NCI-H460 (cell line): ENCODE data around the gene PRPF31. TPM values are rescaled to one million over a fixed set of nuclear protein-coding genes. Genes with fewer than 3 reads are reported as not detected.
"Not testable (repeated sequence)": the region's sequence is repeated elsewhere in the genome, so short reads cannot be mapped to it uniquely, and the experiment has no call there.

Source experiments
- DNase-seq: peaks from one replicate; pipeline ENCODE4 v3.0.0-alpha.2; 2016; ENCODE audit warnings: low read depth; ENCODE audit errors: extremely low read depth
- total RNA-seq: library from RNA; depleted of rRNA; stranded (reverse); fragments of >200 nt; shearing (Covaris generic); gene quantifications from 2 replicates; pipeline ENCODE4 v1.2.3, GENCODE V29; 2014

The PRPF31 gene
- total RNA-seq, 1 experiment from 2014 or later, result 28.5 TPM

DNA sequence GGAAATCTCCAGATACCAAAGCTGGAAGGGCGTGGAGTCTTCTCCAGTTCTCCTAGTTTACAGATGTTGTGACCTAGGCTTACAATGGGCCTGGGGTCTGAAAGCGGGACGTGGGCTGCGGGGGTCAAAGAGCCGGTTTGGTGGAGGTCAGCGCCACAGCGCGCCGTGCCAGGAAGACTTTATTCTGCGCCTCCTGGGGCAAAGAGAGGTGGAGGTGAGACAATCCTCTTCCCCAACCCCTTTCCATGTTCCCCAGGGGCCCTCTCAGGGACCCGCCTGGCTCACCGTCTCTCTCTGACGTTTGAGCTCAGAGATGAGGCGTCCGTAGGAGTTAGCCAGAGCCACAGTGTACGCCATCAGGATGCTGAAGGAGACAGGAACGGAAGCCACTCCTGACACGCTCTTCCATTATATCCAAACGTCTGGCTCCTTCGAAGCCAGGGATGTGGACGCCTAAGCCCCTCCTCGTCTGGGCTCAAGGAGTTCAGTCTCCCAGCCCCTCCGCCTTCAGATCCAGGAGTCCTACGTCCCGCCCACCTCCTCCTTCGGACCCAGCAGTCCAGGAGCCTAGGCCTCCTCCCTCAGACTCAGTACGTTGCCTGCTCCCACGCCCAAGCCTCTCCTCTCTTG is 44.7 kb downstream of the PRPF31 start:
- no peak for DNase-seq

DNA sequence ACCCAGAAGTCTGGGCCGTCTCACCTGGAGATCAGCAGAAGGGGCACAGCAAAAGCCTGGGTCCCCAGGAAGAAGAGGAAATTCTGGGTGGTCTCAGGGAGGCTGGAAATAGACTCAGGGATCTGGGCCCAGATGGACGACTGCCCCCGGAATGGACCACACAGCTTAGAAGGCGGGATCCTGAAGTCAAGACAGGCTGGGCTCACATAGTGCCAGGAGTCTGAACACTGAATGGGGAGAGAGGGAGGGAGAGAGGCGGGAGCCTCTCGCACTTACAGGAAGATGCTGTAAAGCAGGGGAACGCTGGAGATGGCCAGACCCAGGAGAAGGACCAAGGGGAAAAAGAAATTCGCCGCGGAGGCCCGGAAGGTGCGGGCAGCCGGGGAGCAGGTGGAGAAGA is 45.3 kb downstream of the PRPF31 start:
- no peak for DNase-seq

DNA sequence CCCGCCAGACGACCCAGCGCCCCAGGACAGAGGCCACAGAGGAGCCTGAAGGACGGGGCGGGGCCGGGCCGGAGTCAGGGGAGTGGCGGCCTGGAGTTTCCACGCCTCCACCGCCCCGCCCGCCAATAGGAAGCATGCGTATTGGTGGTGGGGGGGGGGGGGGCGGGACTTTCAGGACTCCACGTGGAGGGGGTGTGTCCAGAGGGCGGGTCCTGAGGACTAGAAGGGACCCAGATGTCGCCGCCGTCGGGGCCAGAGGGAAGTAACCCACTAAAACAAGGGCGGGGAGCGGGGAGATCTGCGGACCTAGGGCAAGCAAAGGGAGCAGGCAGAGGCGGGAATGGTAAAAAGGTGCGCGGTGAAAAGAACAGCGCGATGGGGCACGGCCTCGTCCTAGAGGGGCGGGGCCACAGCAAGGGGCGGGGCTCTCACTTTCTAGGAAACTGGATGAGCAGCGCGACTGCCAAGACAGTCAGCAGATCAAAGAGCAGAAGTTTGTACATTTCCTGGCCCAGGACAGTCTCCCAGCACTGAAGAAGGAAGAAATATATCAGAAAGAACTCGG is 46.8 kb downstream of the PRPF31 start:
- peak; percentile 65 for DNase-seq

DNA sequence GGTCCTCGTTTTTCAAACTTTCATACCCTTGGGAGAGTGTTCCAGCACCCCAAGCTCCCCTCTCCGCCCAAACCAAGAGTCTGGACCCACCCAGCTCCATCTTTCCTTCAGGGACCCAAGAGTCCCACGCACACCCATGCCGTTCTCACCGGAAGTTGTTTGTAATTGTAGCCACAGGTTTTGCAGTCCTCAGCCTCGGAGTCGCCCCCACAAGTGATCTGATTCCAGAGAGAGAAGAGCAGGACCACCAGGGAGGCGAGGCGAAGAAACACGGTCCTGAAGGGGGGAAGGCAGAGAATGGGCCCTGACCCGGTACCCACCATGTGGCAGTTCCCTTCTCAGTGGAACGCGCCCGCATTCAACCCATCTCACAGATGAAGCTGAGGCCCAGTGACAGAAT is 47.3 kb downstream of the PRPF31 start:
- DNase-seq, result no peak

DNA sequence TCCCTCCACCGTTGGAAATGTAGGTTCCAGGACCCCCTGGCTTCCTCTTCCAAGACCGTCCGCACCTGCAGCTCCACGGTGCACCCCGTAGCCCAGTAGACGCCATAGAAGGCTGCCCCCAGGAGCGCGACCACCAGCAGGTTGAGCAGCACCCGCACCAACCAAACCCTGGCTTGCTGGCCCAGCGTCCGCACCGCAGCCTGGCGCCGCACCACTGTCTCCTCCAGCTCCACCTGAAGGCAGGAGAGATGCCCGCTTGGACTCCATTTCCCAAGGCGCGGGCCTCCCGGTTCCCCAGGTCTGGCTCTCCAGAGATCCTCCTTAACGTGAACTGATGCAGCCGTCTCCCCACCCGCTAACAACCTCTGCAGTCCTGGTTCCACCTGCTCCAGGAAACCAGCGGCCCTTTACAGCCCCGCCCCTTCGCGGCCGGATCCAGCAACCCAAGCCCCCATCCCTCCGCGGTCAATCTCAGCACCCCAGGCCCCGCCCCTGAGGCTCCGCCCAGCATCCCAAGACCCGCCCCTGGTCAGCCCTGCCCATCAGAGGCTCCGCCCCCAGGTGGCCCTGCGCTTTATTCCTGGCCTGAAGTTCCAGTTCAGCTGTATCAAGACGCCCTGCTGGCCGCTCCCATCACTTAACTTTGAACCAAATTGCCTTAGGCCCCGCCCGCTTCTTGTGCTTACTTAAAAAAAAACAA is 49.0 kb downstream of the PRPF31 start:
- no peak for DNase-seq

DNA sequence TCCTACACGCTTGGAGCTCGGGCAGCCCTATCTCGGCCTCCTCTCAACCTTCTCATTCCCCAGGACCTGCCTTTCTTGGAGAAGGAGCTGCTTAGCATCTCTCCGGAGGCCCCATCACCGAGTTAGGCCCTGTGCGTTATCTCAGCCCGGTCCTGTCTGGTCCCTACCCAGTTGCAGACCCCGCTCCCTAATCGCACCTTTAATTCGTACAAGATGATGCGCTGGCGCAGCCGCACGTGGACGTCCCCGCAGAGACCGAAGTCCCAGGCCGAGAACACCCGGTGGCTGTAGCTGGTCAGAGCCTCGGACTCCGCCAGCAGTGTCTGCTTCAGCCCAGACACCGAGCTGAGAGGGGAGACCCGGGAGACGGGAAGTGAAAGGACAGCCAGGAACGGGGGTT is 49.7 kb downstream of the PRPF31 start:
- DNase-seq, result no peak

DNA sequence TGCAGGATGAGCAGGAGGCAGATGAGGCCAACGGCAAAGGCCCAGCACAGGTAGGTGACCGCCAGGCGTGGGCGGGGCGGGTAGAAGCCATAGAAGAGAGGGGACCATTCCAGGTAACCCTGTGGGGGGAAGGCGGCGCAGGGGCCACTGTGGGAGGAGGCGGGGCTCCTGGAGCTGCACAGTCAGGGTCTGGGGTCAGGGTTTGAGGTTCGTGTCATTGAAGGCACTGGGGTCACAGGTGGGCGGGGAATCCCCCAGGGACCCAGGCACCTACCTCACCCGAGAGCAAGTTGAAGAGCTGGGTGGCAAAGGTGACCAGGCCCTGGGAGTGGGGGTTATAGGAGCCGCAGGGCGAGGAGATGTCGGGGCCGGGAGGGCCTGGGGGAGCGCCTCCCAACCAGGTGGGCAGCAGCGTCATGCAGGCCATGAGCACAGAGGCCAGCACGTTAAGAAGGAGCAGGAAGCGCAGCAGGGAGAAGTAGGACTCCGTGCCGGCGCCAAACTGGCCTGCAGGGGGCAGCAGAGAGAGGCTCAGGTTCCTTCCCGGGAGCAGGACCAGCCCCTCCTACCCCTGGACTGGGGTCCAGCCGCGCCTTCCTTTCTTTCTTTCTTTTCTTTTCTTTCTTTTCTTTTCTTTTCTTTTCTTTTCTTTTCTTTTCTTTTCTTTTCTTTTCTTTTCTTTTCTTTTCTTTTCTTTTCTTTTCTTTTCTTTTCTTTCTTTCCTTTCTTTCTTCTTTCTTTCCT is 52.8 kb downstream of the PRPF31 start:
- peak; percentile 75 for DNase-seq

DNA sequence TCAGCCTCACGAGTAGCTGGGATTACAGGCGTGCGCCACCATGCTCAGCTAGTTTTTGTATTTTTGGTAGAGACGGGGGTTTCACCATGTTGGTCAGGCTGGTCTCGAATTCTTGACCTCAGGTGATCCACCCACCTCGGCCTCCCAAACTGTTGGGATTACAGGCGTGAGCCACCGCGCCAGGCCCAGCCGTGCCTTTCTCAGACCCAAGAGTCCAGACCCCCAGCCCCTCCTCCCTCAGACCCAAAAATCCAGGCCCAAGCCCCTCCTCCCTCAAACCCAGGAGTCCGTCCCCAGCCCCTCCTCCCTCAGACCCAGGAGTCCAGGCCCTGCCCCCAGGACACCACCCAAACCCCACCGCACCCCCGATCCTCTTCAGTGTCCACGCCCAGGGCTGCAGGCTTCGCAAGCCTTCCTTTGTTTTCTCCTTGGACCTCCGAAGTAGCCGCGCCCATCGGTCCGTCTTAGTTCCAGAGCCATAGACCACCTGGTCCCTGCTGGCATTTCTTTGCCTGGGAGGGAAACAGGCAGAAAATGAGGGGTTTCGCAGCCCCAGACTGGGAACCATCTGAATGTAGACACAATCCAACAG is 53.7 kb downstream of the PRPF31 start:
- DNase-seq, result no peak

DNA sequence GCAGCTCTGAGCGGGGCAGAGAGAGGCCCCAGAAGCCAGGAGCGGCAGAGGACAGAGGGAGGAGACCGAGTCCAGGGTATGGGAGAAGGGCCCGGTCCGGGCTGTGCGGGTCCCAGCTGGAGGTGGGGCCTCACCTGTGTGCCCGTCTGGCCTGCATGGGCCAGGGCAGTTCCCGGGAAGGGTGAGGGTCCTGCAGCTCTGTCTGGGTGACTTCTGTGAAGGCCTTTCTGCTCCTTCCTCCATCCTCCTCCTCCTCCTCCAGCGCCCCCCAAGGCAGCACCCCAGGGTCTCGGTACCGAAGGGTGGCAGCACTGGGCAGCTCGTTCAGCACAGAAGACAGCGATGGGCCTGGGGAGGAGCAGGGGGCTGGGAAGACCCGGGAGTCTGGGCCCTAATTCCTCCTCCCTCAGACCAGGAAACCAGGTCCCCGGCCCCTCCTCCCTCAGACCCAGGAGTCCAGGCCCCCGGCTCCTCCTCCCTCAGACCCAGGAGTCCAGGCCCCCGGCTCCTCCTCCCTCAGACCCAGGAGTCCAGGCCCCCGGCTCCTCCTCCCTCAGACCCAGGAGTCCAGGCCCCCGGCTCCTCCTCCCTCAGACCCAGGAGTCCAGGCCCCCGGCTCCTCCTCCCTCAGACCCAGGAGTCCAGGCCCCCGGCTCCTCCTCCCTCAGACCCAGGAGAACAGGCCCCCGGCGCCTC is 56.3 kb downstream of the PRPF31 start:
- not testable (repeated sequence) for DNase-seq

DNA sequence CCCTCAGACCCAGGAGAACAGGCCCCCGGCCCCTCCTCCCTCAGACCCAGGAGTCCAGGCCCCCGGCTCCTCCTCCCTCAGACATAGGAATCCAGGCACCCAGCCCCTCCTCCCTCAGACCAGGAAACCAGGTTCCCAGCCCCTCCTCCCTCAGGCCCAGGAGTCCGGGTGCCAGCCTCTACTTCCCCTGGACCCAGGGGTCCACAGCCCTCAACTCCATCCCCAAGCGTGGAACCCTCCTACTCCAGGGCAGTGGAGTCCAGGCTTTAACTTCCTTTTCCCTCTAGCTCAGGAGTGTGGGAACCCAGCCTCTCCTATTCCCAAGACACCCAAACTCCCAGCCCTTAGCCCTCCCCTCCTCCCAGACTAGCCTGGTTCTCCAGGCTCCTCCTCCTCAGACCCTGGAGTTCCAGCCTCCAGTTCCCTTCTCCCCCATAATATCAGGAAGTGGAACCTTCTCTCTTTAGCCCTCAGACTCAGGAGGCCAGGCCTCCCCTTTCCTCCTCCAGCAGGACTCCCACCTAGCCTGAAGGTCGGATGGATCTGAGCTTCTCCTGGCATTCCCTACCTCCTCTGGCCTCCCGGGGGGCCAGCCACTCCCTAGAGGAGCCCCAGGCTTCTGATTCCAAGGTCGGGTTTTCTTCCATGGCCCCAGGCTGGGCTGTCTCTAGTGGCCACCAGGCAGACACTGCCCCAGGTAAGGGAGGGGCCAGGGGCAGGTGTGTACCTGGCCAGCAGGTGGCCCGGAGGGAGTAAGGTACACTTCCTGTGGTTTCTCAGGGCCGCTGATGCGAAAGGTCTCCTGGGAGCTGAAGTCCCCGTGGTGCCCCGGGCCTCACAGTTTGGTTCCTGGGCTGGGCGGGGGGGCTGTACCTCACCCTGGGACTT is 57.2 kb downstream of the PRPF31 start, which contains the start of gene TMC4:
Gene TMC4 (minus strand): TSS at position 690 of the 888 bp plus-strand sequence. CDS start 43 bp downstream, at position 647.
- DNase-seq, result no peak

DNA sequence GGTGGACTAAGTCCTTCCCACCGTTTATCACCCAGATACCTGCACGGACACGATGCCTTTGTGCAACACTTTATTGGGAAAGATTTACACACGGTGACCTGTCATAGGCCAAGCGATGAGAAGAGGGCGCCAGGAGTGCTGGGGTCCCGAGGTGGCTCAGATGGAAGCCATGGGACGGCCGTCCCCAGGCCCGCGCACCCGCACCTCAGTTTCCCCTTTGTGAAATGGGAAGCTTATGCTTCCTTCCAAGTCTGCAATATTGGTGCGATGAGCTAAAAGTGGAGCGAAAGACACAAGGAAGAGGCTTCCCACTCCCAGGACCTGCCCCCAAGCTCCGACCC is 57.8 kb downstream of the PRPF31 start:
- DNase-seq, result no peak

DNA sequence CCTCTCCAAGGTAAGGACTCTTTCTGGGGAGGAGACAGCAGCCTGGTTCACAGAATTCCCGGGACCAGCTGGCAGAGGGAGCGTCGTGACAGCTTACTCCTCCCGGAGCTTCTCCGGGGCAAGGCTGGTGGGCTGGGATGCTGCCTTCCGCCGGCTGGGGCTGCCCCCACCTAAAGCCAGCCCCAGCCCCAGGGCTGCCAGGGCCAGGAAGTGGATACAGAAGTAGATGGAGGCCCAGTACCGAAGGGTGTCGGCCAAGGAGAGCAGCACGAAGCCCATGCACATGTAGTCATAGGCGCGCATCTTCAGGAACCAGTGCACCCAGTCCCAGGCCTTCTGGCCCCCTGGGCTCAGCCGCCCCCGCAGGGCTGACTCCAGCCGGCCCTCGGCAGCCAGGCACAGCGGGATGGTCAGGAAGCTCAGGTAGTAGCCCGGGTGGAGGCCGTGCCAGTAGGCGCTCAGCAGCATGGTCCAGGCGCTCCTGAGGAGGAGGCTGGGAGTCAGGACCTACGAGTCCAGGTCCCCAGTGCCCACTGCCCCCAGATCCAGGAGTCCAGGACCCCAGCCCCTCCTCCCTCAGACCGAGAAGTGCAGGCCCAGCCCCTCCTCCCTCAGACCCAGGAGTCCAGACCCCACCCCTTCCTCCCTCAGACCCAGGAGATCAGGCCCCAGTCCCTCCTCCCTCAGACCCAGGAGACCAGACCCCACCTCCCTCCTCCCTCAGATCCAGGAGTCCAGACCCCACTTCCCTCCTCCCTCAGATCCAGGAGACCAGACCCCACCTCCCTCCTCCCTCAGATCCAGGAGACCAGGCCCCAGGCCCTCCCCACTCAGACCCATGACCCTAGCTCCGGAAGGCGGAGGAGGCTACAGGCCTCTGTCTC is 58.6 kb downstream of the PRPF31 start:
- DNase-seq, result no peak

DNA sequence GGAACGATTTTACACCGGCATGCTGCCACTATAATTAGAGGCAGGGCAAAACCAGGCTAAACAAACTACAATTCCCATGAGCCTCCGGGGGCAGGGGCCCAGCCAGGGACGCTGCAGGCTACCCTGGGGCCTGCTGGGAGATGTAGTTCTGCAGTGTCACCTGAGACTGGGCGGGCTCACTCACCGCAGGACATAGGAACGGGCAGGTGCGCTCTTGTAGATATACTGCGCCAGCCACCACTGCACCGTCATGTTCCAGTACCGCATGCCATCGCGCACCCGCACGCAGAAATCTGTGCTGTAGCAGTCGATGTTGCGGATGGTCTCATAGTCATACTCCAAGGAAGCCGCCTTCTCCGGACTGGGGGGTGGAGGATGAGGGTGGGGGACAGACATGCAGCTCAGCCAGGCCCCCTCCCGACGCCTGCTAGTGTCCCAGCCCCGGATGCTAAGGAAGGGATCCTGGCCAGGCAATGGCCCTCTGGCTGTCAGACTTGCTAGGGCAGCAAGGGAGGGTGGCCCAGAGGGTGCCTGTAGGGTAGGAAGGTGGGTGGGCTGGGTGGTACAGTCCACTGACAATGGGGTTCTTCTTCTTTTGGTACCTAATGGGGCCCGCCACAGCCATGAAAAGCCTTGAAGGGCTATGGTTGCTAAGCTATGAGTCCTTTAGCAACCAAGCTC is 63.2 kb downstream of the PRPF31 start:
- DNase-seq, result no peak

DNA sequence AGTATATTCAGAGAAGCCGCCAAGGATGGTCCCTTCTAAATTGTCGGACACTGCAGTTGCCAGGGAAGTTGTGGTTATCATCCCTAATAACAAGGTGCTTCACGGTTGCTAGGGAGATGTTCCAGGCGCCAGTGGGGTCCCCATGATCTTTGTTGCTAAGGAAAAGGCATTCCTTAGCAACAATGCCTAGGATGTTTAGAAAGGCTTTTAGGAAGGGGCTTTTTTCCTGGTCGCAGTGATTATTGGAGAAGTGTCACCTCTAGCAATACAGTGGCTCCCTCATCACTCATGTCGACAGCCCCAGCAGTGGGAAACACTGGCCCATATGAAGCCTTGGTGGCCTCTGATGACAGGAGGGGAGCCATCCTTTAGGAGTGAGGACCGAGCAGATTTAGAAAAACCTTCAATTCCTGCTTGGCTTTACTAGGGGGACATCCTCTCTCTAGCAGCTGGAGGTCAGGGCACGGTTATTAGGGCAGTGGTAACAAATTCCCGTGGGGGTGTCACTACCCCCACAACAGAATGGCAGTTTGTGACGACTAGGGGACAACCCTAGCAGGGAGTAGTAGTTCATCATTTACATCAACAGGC is 63.8 kb downstream of the PRPF31 start:
- DNase-seq, result no peak

DNA sequence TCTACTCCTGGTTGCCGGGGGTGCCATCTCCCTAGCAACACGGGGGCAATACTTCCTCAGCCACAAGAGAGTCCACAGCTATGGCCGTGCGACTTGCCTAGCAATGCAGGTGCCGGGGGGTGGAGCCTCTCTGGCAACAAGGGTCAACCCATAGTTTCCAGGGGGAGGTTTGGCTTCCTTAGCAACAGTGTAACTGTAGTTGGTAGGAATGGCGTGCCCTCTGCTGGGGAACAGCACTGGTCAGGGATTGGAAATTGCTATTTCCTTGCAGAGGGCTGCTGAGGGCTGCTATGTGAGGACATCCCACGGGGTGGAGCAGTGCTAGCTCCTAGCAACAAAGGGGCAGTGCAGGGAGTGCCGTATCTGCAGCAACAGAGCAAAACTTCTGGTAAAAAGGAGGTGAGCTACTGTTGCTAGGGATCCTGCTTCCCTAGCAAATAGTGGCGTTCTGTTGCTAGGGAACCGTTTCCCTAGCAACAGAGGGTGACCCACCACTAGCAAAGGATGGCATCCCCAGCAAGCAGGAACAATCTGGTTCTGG is 64.4 kb downstream of the PRPF31 start:
- DNase-seq, result no peak

DNA sequence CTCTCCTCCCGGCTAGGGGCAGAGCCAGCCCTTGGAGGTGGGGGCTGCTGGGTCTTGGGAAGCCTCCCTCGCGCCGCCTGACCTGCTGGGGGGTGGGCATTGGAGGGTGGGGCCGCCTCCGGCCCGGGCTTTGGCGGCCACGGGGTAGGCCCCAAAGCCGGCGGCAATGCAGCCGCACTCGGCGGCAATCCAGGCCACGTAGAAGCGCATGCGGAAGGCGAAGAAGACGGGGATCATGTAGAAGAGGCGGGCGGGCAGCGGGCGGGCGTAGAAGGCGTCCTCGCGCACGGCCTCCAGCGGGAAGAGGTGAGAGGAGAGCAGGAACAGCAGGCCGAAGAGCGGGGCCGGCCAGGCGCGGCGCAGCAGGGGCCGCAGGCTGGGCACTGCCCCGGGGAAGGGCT is 65.1 kb downstream of the PRPF31 start:
- no peak for DNase-seq
